RWPE2 (cell line): Measurements from ENCODE around the gene SUCLG2.

ENCODE experiments used
- ATAC-seq: fragments of 200-7000 bp; cut with Tn5 transposase; 3 replicates; pipeline ENCODE4 v1.9.1; 2021; ENCODE audit warnings: low read depth
- DNase-seq: peaks from one replicate; pipeline ENCODE4 v3.0.0-alpha.2; 2020; ENCODE audit warnings: low spot score
- H3K27ac ChIP-seq: fragments of 450-650 bp; 2 replicates; pipeline ENCODE4 v1.5.1; 2017; ENCODE audit warnings: mild to moderate bottlenecking; ENCODE audit not compliant: poor library complexity, severe bottlenecking
- H3K27me3 ChIP-seq: fragments of 250-450 bp; sonication (Bioruptor Pico); 2 replicates; pipeline ENCODE4 v1.5.1; 2021; ENCODE audit warnings: mild to moderate bottlenecking, moderate library complexity; ENCODE audit not compliant: insufficient read depth, poor library complexity, severe bottlenecking
- H3K36me3 ChIP-seq: fragments of 250-450 bp; sonication (Bioruptor Pico); 2 replicates; pipeline ENCODE4 v1.5.1; 2020; ENCODE audit warnings: low read depth, mild to moderate bottlenecking, moderate library complexity
- H3K4me1 ChIP-seq: fragments of 250-450 bp; sonication (Bioruptor Pico); 2 replicates; pipeline ENCODE4 v1.5.1; 2021; ENCODE audit warnings: mild to moderate bottlenecking, moderate library complexity; ENCODE audit not compliant: insufficient read depth, poor library complexity, severe bottlenecking
- H3K4me3 ChIP-seq: fragments of 250-450 bp; sonication (Bioruptor Pico); 2 replicates; pipeline ENCODE4 v1.5.1; 2021; ENCODE audit warnings: mild to moderate bottlenecking, moderate library complexity; ENCODE audit not compliant: severe bottlenecking
- H3K9me3 ChIP-seq: fragments of 250-450 bp; sonication (Bioruptor Pico); 2 replicates; pipeline ENCODE4 v1.5.1; 2021; ENCODE audit warnings: mild to moderate bottlenecking, moderate library complexity; ENCODE audit not compliant: severe bottlenecking
- CTCF ChIP-seq: fragments of 450-650 bp; IDR thresholded peaks from one replicate; pipeline ENCODE4 v1.5.1; 2017; ENCODE audit warnings: mild to moderate bottlenecking, moderate library complexity; ENCODE audit not compliant: poor library complexity, severe bottlenecking

Gene SUCLG2

GRCh38 chr3:67564973-67565372 lies 89.4 kb downstream of the SUCLG2 start:
- no peak for ATAC-seq

GRCh38 chr3:67564008-67564407 lies 90.4 kb downstream of the SUCLG2 start:
- no peak for TF ChIP-seq CTCF
- no peak for DNase-seq
- Histone ChIP-seq H3K27ac (no peak overlapping the region), H3K27me3 (no peaks in the 10 kb centered on the region), H3K4me3 (no peak overlapping the region), H3K36me3 (no peaks in the 10 kb centered on the region), H3K9me3 (no peaks in the 10 kb centered on the region), H3K4me1 (no peaks in the 10 kb centered on the region)
- ATAC-seq, result no peak

More at GRCh38 chr3:67564973-67565372, 89.4 kb downstream of the SUCLG2 start:
- TF ChIP-seq CTCF, result no peak
- no peaks in the 10 kb centered on the region for H3K36me3 ChIP-seq
- DNase-seq, result no peak
- H3K27me3 ChIP-seq, result no peaks in the 10 kb centered on the region
- no peak overlapping the region for H3K4me3 ChIP-seq
- no peaks in the 10 kb centered on the region for H3K4me1 ChIP-seq
- H3K9me3 ChIP-seq, result no peaks in the 10 kb centered on the region
- no peak overlapping the region for H3K27ac ChIP-seq

- H3K4me3 ChIP-seq, result no peak overlapping the region
- TF ChIP-seq CTCF, result no peak
- H3K27me3 ChIP-seq, result no peaks in the 10 kb centered on the region
- no peak for DNase-seq
- H3K27ac ChIP-seq, result no peak overlapping the region
- H3K9me3 ChIP-seq, result no peaks in the 10 kb centered on the region
- no peak for ATAC-seq
- no peaks in the 10 kb centered on the region for H3K4me1 ChIP-seq
- no peaks in the 10 kb centered on the region for H3K36me3 ChIP-seq
These were observed 92.6 kb downstream of the SUCLG2 start for GRCh38 chr3:67561667-67562394.

- H3K4me1 ChIP-seq, result no peaks in the 10 kb centered on the region
- no peak overlapping the region for H3K4me3 ChIP-seq
- ATAC-seq (no peak), DNase-seq (no peak)
- no peaks in the 10 kb centered on the region for H3K9me3 ChIP-seq
- H3K27ac ChIP-seq, result no peak overlapping the region
- no peaks in the 10 kb centered on the region for H3K27me3 ChIP-seq
- TF ChIP-seq CTCF, result no peak
- no peaks in the 10 kb centered on the region for H3K36me3 ChIP-seq
These were observed 93.1 kb downstream of the SUCLG2 start for GRCh38 chr3:67561266-67561665.

- ATAC-seq (no peak), DNase-seq (no peak)
- H3K27me3 ChIP-seq, result no peaks in the 10 kb centered on the region
- no peaks in the 10 kb centered on the region for H3K36me3 ChIP-seq
- H3K4me1 ChIP-seq, result no peaks in the 10 kb centered on the region
- no peak overlapping the region for H3K4me3 ChIP-seq
- no peaks in the 10 kb centered on the region for H3K9me3 ChIP-seq
- H3K27ac ChIP-seq, result no peak overlapping the region
- TF ChIP-seq CTCF, result no peak
These were observed 95.3 kb downstream of the SUCLG2 start for GRCh38 chr3:67559029-67559605.
